IPS DF 6.9 (cell line): Measurements from ENCODE around the gene LRPPRC.

ENCODE experiments used
- DNase-seq: peaks from one replicate; pipeline ENCODE4 v3.0.0-alpha.2; 2013; ENCODE audit warnings: low read depth, low spot score
- H3K27ac ChIP-seq: one replicate; pipeline ENCODE4 v1.5.1; 2013; ENCODE audit warnings: low read length, control low read depth
- H3K27me3 ChIP-seq: 2 replicates; pipeline ENCODE4 v1.6.1; 2013; ENCODE audit warnings: mild to moderate bottlenecking, low read length; ENCODE audit not compliant: control insufficient read depth, insufficient read depth
- H3K36me3 ChIP-seq: 2 replicates; pipeline ENCODE4 v1.6.1; 2013; ENCODE audit warnings: low read length; ENCODE audit not compliant: control insufficient read depth, insufficient read depth
- H3K4me1 ChIP-seq: 2 replicates; pipeline ENCODE4 v1.6.1; 2013; ENCODE audit warnings: low read length; ENCODE audit not compliant: control insufficient read depth, insufficient read depth
- H3K4me3 ChIP-seq: 2 replicates; pipeline ENCODE4 v1.5.1; 2013; ENCODE audit warnings: mild to moderate bottlenecking, low read length
- H3K9me3 ChIP-seq: 2 replicates; pipeline ENCODE4 v1.6.1; 2013; ENCODE audit warnings: low read length, inconsistent platforms; ENCODE audit not compliant: control insufficient read depth, insufficient read depth
- WGBS: extraction: QIAGEN DNeasy Blood & Tissue Kit; methylation state at CpG from one replicate; pipeline ENCODE4 v1.1.7; 2013; ENCODE audit warnings: mixed read lengths, missing lambda C conversion rate; ENCODE audit not compliant: insufficient read length, insufficient coverage; 5-methylcytosine and 5-hydroxymethylcytosine counted together

LRPPRC gene

DNA sequence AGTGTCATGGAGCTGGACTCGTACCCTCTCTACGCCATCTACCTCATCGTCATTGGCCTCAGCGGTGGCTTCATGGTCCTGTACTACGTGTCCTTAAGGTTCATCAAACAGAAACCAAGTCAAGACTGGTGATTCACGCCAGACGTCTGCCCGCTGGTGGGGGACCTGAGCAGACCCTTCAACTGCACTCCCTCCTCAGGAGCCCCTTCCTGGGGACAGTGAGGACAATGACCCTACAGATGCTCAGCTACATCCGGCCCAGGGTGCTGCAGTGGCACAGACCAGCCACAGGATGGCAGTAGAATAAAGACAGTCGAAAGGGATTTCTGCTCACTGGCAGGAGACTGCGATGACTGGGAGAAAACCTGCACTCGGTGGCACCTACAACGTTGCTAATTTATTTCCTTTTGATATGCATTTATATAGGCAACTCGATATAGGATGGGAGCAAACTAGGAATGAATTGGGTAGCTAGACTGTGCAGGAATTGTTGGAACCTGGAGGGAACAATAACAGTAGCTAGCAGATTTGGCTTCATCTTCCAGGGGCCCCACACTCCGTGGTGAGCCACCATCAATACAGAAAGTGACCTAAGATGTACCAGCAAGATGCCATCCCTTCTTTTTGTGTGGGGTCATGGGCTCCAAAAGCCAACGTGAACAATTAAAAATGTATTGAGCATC is 117.9 kb downstream of the LRPPRC start:
- Histone ChIP-seq H3K4me1 (no peaks in the 10 kb centered on the region), H3K27ac (no peak overlapping the region), H3K9me3 (no peaks in the 10 kb centered on the region), H3K27me3 (no peaks in the 10 kb centered on the region), H3K4me3 (no peak overlapping the region), H3K36me3 (no peaks in the 10 kb centered on the region)
- peak; percentile 50 for DNase-seq
- no CpG with 5 or more reads among the region's 16 CpGs for WGBS

DNA sequence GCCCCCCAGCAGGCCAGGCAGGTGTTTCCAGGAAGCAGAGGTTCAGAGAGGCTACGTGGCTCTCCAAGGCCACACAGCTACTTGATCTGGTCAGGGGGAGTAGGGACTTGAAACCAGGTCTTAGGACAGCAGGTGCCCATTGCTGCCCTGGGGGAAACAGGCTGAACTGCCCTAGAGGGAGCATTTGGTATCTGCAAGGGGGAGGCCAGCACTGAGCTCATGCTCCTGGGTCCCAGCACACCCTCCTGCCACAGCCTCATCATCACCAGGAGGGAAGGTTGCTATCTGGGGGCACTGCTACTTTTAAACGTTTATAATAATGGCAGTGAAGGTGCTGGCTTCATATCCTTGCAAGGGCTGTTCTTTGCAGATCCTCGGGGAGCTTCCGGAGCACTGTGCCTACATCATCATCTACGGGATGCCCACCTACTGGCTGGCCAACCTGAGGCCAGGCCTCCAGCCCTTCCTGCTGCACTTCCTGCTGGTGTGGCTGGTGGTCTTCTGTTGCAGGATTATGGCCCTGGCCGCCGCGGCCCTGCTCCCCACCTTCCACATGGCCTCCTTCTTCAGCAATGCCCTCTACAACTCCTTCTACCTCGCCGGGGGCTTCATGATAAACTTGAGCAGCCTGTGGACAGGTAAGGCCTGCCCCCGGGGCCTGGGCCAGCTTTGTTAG is 120.9 kb downstream of the LRPPRC start:
- no peaks in the 10 kb centered on the region for H3K27me3 ChIP-seq
- H3K9me3 ChIP-seq = no peaks in the 10 kb centered on the region

DNA sequence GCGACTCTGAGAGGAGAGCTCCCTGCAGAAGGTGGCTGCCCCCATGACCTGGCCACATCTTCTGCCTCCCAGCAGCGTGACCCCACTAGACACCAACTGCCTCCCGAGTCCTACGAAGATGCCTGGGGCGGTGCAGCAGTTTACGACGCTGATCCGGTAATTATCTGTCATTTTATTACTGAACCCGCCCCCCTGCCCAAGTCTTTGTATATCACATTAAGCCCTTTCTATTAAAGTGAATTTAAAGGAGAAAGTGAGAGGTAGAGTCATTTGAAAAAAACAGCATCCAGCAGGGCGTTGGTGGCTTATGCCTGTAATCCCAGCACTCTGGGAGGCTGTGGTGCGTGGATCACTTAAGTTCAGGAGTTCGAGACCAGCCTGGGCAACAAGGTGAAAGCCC is 123.6 kb downstream of the LRPPRC start:
- Histone ChIP-seq H3K27me3 (no peaks in the 10 kb centered on the region), H3K4me1 (no peaks in the 10 kb centered on the region), H3K36me3 (no peaks in the 10 kb centered on the region), H3K9me3 (no peaks in the 10 kb centered on the region), H3K27ac (no peak overlapping the region), H3K4me3 (no peak overlapping the region)
- no peak for DNase-seq
- WGBS = no CpG with 5 or more reads among the region's 12 CpGs

More for the DNA sequence above, 120.9 kb downstream of the LRPPRC start:
- no CpG with 5 or more reads among the region's 11 CpGs for WGBS
- H3K36me3 ChIP-seq = no peaks in the 10 kb centered on the region
- no peaks in the 10 kb centered on the region for H3K4me1 ChIP-seq
- DNase-seq = no peak
- H3K27ac ChIP-seq = no peak overlapping the region
- no peak overlapping the region for H3K4me3 ChIP-seq

DNA sequence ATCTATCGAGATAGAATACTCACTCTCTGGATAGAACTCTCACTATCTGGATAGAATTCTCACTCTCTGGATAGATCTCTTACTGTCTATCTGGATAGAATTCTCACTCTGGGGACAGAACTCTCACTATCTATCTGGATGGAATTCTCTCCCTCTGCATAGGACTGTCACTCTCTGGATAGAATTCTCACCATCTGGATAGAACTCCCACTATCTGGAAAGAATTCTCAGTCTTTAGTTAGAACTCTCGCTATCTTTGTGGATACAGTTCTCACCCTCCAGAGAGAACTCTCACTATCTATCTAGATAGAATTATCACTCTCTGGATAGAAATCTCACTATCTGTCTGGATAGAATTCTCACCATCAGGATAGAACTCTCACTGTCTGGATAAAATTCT is 140.5 kb downstream of the LRPPRC start:
- no peaks in the 10 kb centered on the region for H3K4me1 ChIP-seq
- no CpG with 5 or more reads among the region's 2 CpGs for WGBS
- H3K27me3 ChIP-seq = no peaks in the 10 kb centered on the region
- no peak overlapping the region for H3K4me3 ChIP-seq
- DNase-seq = no peak
- no peak overlapping the region for H3K27ac ChIP-seq
- H3K36me3 ChIP-seq = no peaks in the 10 kb centered on the region
- no peaks in the 10 kb centered on the region for H3K9me3 ChIP-seq

DNA sequence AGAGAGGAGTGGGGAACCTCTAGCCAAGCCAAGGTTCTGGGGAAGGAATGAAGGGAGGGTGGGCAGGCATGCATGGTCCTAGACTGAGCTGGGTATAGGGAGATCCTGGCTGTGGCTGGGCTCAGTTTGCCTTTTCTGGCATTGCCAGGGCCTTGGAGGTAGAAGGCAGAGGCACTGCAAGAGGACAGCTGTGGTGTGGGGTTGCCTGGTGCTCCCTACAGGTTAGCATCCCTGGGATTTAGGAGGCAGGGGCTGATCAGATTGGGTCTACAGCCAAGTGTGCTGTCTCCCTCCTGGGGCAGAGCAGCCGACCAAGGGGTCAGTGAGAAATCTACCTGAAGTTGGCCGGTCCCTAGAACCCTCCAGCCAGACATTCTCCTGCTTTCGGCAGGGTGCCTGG is 141.1 kb downstream of the LRPPRC start:
- H3K27ac ChIP-seq = no peak overlapping the region
- H3K36me3 ChIP-seq = no peaks in the 10 kb centered on the region
- no peak for DNase-seq
- no peaks in the 10 kb centered on the region for H3K9me3 ChIP-seq
- no CpG with 5 or more reads among the region's 3 CpGs for WGBS
- no peak overlapping the region for H3K4me3 ChIP-seq
- no peaks in the 10 kb centered on the region for H3K27me3 ChIP-seq
- H3K4me1 ChIP-seq = no peaks in the 10 kb centered on the region

DNA sequence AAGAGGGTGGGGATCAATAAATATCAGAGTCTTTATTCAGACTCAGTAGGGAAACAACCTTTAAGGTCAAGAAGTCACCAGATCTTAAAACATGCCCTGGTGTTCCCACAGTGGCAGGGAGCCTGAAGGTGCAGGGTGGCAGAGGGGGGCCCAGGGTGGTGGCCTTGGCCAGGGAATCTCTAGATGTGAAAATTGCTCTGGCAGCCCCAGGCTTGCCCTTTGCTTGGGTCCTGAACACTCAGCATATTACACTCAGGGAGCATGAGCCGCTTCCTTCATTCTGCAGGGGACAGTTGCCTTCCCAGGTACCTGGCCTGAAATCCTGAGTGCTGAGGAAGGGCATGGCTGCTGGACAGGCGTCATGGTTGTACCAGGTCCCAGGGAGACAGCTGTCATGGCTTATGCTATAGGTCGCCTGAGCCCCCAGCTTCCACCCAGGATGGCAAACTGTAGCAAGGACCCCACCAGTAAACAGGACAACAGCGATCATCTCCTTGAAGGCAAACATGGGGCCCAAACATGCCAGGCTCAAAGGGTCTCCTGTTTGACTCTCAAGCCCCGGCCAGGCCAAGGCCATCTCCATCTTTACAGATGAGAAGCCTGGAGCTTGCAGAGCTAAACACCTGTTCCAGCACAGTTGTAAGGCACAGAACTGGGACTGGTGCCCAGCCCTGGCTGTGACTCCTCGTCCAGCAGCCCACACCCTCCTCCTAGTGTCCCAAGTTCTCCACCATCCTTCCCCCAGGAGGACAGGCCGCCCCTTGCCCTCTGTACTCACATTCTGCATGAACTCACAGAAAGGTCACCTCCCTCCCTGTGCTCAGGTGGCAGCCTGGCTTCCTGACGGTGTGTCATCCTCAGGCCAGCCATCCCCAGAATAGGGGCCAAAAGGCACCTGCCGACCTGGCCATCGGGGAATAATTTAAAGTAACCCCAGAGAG is 142.4 kb downstream of the LRPPRC start:
- Histone ChIP-seq H3K36me3 (no peaks in the 10 kb centered on the region), H3K4me3 (no peak overlapping the region), H3K27me3 (no peaks in the 10 kb centered on the region), H3K9me3 (no peaks in the 10 kb centered on the region), H3K27ac (no peak overlapping the region), H3K4me1 (no peaks in the 10 kb centered on the region)
- no CpG with 5 or more reads among the region's 10 CpGs for WGBS
- no peak for DNase-seq

DNA sequence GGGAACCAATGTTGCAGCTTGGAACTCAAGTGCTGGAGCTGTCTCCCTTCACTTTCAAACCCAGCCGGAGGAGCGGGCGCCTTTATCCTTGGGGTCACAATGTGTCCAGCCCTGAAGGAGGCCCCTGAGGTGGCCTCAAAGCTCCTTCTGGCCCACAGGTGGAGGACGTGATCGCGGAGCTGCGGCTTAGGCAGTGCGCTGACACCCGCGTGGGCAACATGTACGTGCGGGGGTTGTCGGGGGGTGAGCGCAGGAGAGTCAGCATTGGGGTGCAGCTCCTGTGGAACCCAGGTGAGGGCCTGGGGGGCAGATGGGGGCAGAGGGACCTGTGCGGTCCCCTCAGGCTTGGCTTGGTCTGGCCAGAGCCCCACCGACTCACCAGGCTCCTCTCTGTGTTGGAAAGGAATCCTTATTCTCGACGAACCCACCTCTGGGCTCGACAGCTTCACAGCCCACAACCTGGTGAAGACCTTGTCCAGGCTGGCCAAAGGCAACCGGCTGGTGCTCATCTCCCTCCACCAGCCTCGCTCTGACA is 143.5 kb downstream of the LRPPRC start:
- Histone ChIP-seq H3K4me1 (no peaks in the 10 kb centered on the region), H3K27ac (no peak overlapping the region), H3K9me3 (no peaks in the 10 kb centered on the region), H3K4me3 (no peak overlapping the region), H3K36me3 (no peaks in the 10 kb centered on the region), H3K27me3 (no peaks in the 10 kb centered on the region)
- WGBS = no CpG with 5 or more reads among the region's 21 CpGs
- DNase-seq = no peak

DNA sequence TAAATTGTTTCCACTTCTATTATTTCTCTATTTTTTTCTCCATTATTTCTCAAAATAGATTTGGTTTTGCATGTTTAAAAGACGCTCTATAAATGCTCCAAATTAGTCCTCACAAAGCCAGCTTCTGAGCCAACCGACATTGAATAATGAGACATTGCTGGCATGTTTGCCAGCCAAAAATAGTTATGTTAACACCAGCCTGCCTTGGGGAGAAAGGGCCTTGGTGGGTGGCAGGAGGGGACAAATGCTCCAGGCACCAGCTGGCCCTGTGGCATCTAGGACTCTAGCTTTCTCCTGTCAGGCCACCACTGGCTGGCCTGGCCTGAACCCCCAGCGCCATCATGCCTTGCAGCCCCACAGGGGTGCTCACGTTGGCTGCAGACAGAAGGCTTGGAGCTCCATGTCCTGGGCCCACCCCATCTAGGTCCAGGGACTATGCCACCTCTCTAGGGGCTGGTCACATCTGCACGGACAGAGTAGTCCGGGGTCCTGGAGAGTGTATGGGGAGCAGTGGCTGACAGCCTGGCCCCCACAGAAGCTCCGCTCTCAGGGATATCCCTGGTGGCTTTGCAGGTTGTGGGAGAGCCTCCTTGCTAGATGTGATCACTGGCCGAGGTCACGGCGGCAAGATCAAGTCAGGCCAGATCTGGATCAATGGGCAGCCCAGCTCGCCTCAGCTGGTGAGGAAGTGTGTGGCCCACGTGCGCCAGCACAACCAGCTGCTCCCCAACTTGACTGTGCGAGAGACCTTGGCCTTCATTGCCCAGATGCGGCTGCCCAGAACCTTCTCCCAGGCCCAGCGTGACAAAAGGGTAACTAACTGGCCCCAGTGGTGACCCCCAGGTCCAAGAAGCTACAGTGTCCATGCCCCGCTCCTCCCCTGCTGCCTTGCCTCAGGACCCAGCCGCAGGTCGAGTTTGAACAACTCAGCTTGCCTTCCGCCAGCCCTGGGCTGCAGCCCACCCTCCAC is 144.5 kb downstream of the LRPPRC start:
- no peak for DNase-seq
- WGBS = no CpG with 5 or more reads among the region's 20 CpGs
- H3K4me3 ChIP-seq = no peak overlapping the region
- no peaks in the 10 kb centered on the region for H3K9me3 ChIP-seq
- no peaks in the 10 kb centered on the region for H3K36me3 ChIP-seq
- H3K4me1 ChIP-seq = no peaks in the 10 kb centered on the region
- no peak overlapping the region for H3K27ac ChIP-seq
- H3K27me3 ChIP-seq = no peaks in the 10 kb centered on the region

DNA sequence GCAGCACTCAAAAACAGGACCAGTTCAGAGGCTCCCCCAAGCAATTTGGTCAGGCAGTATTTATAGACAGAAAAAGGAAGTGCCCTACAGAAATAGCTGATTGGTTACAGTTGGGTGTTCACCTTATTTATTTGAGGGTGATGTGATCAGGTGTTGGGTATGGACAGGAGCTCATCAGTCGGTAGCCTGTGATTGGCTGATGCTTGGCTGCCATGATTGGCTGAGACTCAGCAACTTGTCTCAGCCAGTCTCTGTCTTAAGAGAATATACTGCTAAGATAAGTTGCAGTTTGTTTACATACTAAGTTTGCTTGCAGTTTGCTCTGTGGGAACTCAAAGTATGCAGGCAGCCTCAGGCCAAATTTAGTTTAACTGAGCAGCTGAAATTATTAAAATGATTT is 147.6 kb downstream of the LRPPRC start:
- H3K27ac ChIP-seq = no peak overlapping the region
- H3K4me3 ChIP-seq = no peak overlapping the region
- H3K27me3 ChIP-seq = no peaks in the 10 kb centered on the region
- no peaks in the 10 kb centered on the region for H3K9me3 ChIP-seq
- no peaks in the 10 kb centered on the region for H3K36me3 ChIP-seq
- DNase-seq = no peak
- no CpG with 5 or more reads among the region's 1 CpG for WGBS
- H3K4me1 ChIP-seq = no peaks in the 10 kb centered on the region
